ENCODE data around the gene IL5. TPM values are rescaled to one million over a fixed set of nuclear protein-coding genes. Genes with fewer than 3 reads are reported as not detected.

IL5 gene
- total and polyA plus RNA-seq, 2 of the 13 experiments (the other 11 are each of a cell fraction or from before 2014, with no cell fraction given): not detected

GRCh38 chr5:132495667-132496190 is 47.6 kb downstream of the IL5 start (continued):
- TF ChIP-seq HMG20B (CRISPR knock-in tag; conservative IDR thresholded peaks at IDR 0.05) (no peak), NR2F6 (IDR thresholded peaks at IDR 0.05) (no peak), NR2F6 (CRISPR knock-in tag; IDR thresholded peaks at IDR 0.05) (peak; percentile 47), TRIM24 (CRISPR knock-in tag; IDR thresholded peaks at IDR 0.05) (no peak), KDM4B (CRISPR knock-in tag; IDR thresholded peaks at IDR 0.05) (peak; percentile 24; the same call in 1 of the 2 replicates), EEA1 (CRISPR knock-in tag; IDR thresholded peaks at IDR 0.05; ENCODE audit: borderline replicate concordance) (no peak), RFX5 (IDR thresholded peaks at IDR 0.05; ENCODE audit: low read depth, low read length) (0 out of 2 replicates have a peak, but pooled peaks have one; percentile 13), ZNF329 (CRISPR knock-in tag; IDR thresholded peaks at IDR 0.05; ENCODE audit: low read depth) (no peak), GATAD2A (CRISPR knock-in tag; IDR thresholded peaks at IDR 0.05) (peak; percentile 42; the same call in 1 of the 2 replicates), SOX5 (CRISPR knock-in tag; IDR thresholded peaks at IDR 0.05; ENCODE audit: borderline replicate concordance) (peak; percentile 33), SIX1 (CRISPR knock-in tag; IDR thresholded peaks at IDR 0.05; ENCODE audit: borderline replicate concordance) (no peak), NR2F2 (IDR thresholded peaks at IDR 0.05; ENCODE audit: borderline replicate concordance, low read depth) (0 out of 2 replicates have a peak, but pooled peaks have one; percentile 37), CREB3 (CRISPR knock-in tag; IDR thresholded peaks at IDR 0.05) (no peak), MAFK (conservative IDR thresholded peaks at IDR 0.05 in 1 of 2, IDR thresholded peaks at IDR 0.05 in 1 of 2; ENCODE audit: low read length in 2 of 2) (no peak), NFKB2 (CRISPR knock-in tag; IDR thresholded peaks at IDR 0.05; ENCODE audit: borderline replicate concordance) (no peak), ZNF138 (CRISPR knock-in tag; IDR thresholded peaks at IDR 0.05; ENCODE audit: low read depth) (no peak), ZNF431 (CRISPR knock-in tag; IDR thresholded peaks at IDR 0.05; ENCODE audit: borderline replicate concordance, low read depth) (no peak), HNF4G (IDR thresholded peaks at IDR 0.05; ENCODE audit: borderline replicate concordance, low read depth, low read length) (peak; percentile 27; the same call in 1 of the 2 replicates), HNF4G (CRISPR knock-in tag; IDR thresholded peaks at IDR 0.05; ENCODE audit: borderline replicate concordance, low read depth) (no peak), ZNF350 (CRISPR knock-in tag; IDR thresholded peaks at IDR 0.05; ENCODE audit: borderline replicate concordance, low read depth) (peak; percentile 19; the same call in 1 of the 2 replicates), IRF1 (CRISPR knock-in tag; IDR thresholded peaks at IDR 0.05; ENCODE audit: low read depth) (no peak), SMARCE1 (IDR thresholded peaks at IDR 0.05; ENCODE audit: borderline replicate concordance) (no peak), ZNF841 (CRISPR knock-in tag; IDR thresholded peaks at IDR 0.05; ENCODE audit: borderline replicate concordance) (no peak), NFYC (CRISPR knock-in tag; IDR thresholded peaks at IDR 0.05) (peak; percentile 41; the same call in 1 of the 2 replicates), ZSCAN9 (CRISPR knock-in tag; IDR thresholded peaks at IDR 0.05; ENCODE audit: borderline replicate concordance) (peak; percentile 38; the same call in 1 of the 2 replicates), ZNF280D (CRISPR knock-in tag; IDR thresholded peaks at IDR 0.05) (no peak), SAP130 (CRISPR knock-in tag; IDR thresholded peaks at IDR 0.05; ENCODE audit: low read depth) (peak; percentile 65), YEATS2 (CRISPR knock-in tag; IDR thresholded peaks at IDR 0.05; ENCODE audit: borderline replicate concordance) (no peak), REXO4 (CRISPR knock-in tag; IDR thresholded peaks at IDR 0.05; ENCODE audit: borderline replicate concordance) (no peak), ZNF12 (CRISPR knock-in tag; IDR thresholded peaks at IDR 0.05) (no peak)

All from HepG2 (cell line).